HG03066 (cell line): ENCODE data around the gene PRM1.

ENCODE experiments used
- ATAC-seq: cut with Tn5 transposase; IDR thresholded peaks from one replicate; pipeline ENCODE4 v1.9.1; 2021; ENCODE audit warnings: low read depth; ENCODE audit not compliant: unreplicated experiment

PRM1 gene

DNA sequence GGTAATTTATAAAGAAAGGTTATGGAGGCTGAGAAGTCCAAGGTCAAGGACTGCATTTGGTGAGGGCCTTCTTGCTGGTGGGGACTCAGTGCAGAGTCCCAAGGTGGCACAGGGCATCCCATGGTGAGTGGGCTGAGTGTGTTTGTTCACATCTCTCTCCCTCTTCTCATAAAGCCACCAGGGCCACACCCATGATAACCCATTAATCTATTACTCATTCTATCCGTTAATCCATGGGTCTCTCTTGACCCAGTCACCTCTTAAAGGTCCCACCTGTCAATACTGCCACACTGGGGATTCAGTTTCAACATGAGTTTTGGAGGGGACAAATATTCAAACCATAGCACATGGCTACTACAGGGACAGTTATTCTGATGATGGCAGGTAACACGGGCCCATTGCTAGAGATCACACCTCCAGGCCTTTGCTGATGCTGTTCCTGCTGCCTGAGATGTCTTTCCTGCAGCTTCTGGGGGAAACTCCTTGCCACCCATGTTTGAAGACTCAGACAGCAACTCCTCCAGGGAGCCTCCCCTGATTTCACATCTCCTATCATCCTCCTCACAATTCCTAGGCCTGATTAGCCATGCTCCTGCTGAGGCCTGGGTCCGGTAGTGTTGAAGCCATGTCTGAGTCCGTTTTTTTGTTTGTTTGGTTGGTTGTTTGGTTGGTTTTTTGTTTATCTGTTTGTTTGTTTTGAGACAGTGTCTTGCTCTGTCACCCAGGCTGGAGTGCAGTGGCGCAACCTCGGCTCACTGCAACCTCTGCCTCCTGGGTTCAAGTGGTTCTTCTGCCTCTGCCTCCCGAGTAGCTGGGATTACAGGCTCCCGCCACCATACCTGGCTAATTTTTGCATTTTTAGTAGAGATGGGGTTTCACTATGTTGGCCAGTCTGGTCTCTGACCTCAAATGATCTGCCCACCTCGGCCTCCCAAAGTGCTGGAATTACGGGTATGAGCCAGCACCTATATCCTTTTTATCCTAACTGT is 41.2 kb downstream of the PRM1 start:
- no peak for ATAC-seq

GRCh38 chr16:11238272-11239202 is 42.6 kb downstream of the PRM1 start:
- no peak for ATAC-seq

DNA sequence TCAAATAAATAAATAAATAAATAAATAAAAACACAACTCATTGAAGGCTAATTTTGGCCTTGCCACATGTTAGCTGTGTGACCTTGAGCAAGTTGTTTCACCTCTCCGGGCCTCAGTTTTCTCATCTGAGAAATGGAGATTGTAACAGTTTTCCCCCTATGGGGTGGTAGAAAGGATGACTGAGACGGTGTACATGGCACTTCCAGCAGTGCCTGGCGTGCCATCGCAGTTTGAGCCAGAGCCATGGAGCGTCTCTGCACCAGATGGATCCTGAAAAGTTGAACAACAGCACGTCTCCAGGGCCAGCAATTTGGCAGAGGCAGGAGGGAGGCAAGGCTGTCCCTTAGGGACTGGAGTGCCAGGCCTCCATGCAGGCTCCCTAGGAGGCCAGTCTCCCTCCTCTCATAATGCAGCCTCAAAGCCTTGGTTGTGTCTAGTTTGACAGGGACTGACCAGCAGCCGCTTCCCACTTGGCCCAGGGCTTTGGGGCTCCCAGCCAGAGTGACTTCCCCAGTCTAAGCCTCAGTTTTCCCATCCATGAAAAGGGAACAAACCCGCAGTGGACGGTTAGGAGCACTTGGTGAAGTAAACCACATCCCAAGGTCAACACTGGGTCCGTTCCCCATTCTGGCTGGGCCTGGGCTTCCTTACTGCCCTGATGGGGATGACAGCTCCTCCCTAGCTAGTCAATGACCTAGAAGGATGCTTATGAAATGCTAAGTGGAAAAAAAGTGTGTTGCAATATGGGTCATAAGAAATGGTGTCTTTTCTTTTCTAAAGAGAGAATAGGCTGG is 44.5 kb downstream of the PRM1 start:
- no peak for ATAC-seq

- ATAC-seq, result no peak
Observed at GRCh38 chr16:11235703-11235991, 45.5 kb downstream of the PRM1 start.

DNA sequence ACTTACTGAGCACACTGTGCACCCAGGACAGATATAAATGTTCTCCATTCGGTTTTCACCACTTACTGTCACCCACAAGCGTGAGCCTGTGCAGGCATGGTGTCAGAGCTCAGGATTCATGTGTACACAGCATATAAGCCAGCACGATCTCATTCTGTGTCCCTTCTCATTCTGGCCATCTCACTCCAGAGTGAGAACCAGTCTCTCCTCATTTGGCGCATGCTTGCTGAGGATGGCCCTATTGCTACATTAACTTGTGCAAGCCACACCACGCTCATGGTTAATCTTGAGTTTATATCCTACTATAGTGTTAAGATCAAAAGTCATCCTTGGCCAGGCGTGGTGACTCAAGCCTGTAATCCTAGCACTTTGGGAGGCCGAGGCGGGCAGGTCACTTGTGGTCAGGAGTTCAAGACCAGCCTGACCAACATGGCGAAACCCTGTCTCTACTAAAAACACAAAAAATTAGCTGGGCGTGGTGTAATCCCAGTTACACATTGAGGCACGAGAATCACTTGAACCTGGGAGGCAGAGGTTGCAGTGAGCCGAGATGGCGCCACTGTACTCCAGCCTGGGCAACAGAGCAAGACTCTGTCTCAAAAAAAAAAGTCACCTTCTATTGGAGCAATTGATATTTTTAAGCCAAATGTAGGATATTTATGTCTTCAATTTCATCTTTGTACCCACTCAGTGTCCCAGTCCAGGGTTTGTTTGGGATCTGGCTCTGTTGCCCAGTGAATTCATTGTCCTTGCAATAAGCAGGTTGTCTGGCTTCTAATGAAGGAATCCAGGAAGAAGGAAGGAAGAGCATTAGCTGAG is 46.0 kb downstream of the PRM1 start:
- no peak for ATAC-seq

- ATAC-seq, result no peak
Observed at GRCh38 chr16:11233727-11234376, 47.3 kb downstream of the PRM1 start.

- no peak for ATAC-seq
Observed at GRCh38 chr16:11232852-11233726, 48.0 kb downstream of the PRM1 start.

- no peak for ATAC-seq
Observed at GRCh38 chr16:11232302-11232851, 48.8 kb downstream of the PRM1 start.

- ATAC-seq, result no peak
Observed at GRCh38 chr16:11231367-11231970, 49.7 kb downstream of the PRM1 start.
